Neural cell (in vitro differentiated cells): ENCODE measurements around the gene ACE.

Source experiments
- EZH2 ChIP-seq: fragments of 200-600, 300-800 bp; shearing (Covaris generic), sonication (generic); IDR thresholded peaks from 2 replicates; pipeline ENCODE4 v1.6.1; 2014; ENCODE audit warnings: antibody characterized with exemption, low read length, borderline replicate concordance, mild to moderate bottlenecking; ENCODE audit not compliant: insufficient read depth, poor library complexity, severe bottlenecking
- MXI1 ChIP-seq: fragments of 450-650 bp; conservative IDR thresholded peaks from 2 replicates; pipeline ENCODE4 v1.6.1; 2014; ENCODE audit warnings: antibody characterized with exemption, mild to moderate bottlenecking; ENCODE audit not compliant: poor library complexity, severe bottlenecking
- POLR2AphosphoS5 ChIP-seq: IDR thresholded peaks from 2 replicates; pipeline ENCODE4 v1.6.1; 2012
- SMC3 ChIP-seq: fragments of 450-650 bp; conservative IDR thresholded peaks from 2 replicates; pipeline ENCODE4 v1.6.1; 2014; ENCODE audit warnings: antibody characterized with exemption, mild to moderate bottlenecking, moderate library complexity; ENCODE audit not compliant: poor library complexity
- TF ChIP-seq, protein P1 (sequence below): fragments of 450-650 bp; IDR thresholded peaks from 2 replicates; pipeline ENCODE4 v1.5.1; 2014; ENCODE audit warnings: antibody characterized with exemption, mild to moderate bottlenecking, moderate library complexity; ENCODE audit not compliant: poor library complexity, severe bottlenecking
- TF ChIP-seq, protein P2 (sequence below): IDR thresholded peaks from 2 replicates; pipeline ENCODE4 v1.6.1; 2012; ENCODE audit warnings: borderline replicate concordance

DNA sequence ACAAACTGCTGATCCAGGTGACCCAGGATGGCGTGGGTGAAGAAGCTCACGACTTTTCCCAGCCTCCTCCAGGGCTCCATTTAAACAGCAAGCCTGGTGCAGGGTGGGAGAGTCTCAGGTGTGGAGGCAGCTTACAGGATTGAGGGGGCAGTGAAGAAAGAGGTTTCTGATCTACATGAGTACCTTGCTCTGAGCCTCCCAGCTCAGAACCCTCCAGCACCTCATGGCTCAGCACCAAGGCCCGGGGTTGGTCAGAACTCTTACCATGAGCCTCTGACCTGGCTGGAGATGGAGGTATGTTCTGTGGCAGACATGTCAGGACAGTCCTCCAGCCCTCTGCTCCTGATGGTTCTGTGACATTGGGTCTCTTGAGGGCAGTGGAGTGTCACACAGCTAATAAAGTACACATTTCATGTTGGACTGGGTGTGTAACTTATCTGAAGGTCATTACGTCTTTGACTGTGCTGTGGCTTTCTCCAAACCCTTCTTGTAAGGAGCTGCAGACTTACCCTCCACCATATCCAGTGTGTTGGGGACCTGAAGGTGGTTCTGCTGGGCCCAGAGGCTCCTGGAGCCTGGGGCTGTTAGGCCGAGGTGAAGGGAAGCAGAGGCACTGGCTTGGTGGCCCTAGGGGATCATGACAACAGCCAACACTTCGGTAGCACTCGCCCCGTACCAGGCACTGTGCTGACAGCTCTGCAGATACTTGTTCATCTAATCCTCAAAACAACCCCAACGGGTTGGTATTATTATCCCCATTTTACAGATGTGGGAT is 69.6 kb downstream of the ACE start:
- TF ChIP-seq POLR2AphosphoS5: no peak
- TF ChIP-seq, protein P1, sequence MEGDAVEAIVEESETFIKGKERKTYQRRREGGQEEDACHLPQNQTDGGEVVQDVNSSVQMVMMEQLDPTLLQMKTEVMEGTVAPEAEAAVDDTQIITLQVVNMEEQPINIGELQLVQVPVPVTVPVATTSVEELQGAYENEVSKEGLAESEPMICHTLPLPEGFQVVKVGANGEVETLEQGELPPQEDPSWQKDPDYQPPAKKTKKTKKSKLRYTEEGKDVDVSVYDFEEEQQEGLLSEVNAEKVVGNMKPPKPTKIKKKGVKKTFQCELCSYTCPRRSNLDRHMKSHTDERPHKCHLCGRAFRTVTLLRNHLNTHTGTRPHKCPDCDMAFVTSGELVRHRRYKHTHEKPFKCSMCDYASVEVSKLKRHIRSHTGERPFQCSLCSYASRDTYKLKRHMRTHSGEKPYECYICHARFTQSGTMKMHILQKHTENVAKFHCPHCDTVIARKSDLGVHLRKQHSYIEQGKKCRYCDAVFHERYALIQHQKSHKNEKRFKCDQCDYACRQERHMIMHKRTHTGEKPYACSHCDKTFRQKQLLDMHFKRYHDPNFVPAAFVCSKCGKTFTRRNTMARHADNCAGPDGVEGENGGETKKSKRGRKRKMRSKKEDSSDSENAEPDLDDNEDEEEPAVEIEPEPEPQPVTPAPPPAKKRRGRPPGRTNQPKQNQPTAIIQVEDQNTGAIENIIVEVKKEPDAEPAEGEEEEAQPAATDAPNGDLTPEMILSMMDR: no peak
- no peak for TF ChIP-seq EZH2
- no peak for TF ChIP-seq MXI1
- TF ChIP-seq, protein P2, sequence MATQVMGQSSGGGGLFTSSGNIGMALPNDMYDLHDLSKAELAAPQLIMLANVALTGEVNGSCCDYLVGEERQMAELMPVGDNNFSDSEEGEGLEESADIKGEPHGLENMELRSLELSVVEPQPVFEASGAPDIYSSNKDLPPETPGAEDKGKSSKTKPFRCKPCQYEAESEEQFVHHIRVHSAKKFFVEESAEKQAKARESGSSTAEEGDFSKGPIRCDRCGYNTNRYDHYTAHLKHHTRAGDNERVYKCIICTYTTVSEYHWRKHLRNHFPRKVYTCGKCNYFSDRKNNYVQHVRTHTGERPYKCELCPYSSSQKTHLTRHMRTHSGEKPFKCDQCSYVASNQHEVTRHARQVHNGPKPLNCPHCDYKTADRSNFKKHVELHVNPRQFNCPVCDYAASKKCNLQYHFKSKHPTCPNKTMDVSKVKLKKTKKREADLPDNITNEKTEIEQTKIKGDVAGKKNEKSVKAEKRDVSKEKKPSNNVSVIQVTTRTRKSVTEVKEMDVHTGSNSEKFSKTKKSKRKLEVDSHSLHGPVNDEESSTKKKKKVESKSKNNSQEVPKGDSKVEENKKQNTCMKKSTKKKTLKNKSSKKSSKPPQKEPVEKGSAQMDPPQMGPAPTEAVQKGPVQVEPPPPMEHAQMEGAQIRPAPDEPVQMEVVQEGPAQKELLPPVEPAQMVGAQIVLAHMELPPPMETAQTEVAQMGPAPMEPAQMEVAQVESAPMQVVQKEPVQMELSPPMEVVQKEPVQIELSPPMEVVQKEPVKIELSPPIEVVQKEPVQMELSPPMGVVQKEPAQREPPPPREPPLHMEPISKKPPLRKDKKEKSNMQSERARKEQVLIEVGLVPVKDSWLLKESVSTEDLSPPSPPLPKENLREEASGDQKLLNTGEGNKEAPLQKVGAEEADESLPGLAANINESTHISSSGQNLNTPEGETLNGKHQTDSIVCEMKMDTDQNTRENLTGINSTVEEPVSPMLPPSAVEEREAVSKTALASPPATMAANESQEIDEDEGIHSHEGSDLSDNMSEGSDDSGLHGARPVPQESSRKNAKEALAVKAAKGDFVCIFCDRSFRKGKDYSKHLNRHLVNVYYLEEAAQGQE: no peak
- no peak for TF ChIP-seq SMC3
